KBM-7 (cell line): Measurements from ENCODE around the gene CAMSAP3.
"Not testable (repeated sequence)": the region's sequence is repeated elsewhere in the genome, so short reads cannot be mapped to it uniquely, and the experiment has no call there.

Source experiments
- DNase-seq: peaks from one replicate; pipeline ENCODE4 v3.0.0-alpha.2; 2015
- in situ Hi-C: fragments of 300-500 bp; cut with MboI; formaldehyde crosslinking; loops from 2 replicates; pipeline ENCODE4 v1.14.3; 2020; ENCODE audit warnings: low sequenced_read_pairs, low pct_unique_long_range_greater_than_20kb, mixed read lengths

The CAMSAP3 gene

GRCh38 chr19:7643629-7644549, 48.2 kb downstream of the CAMSAP3 start:
- in situ Hi-C loops, DNase-seq: not testable (repeated sequence)

- DNase-seq = no peak
- in situ Hi-C loops = no loop called here
These were observed 48.9 kb downstream of the CAMSAP3 start for GRCh38 chr19:7644550-7644877.

GRCh38 chr19:7645163-7645562, 49.5 kb downstream of the CAMSAP3 start:
- DNase-seq = no peak
- in situ Hi-C loops = no loop called here

- in situ Hi-C loops = no loop called here
- DNase-seq = peak; percentile 28
These were observed 50.2 kb downstream of the CAMSAP3 start for GRCh38 chr19:7645656-7646425.

DNA sequence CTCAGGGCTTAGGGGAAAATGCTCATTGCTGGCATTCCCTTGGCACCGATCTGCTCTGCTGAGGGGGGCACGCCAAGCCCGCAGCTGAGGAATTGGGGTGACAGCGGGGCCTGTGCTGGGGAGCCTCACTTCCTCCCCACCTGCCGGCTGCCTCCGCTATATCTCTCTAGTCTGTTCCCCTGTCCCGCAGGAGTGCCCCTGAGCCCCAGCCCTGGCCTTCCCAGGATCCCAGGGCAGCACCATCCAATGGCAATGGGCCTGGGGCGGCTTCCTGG, 50.7 kb downstream of the CAMSAP3 start:
- DNase-seq = no peak
- in situ Hi-C loops = no loop called here

DNA sequence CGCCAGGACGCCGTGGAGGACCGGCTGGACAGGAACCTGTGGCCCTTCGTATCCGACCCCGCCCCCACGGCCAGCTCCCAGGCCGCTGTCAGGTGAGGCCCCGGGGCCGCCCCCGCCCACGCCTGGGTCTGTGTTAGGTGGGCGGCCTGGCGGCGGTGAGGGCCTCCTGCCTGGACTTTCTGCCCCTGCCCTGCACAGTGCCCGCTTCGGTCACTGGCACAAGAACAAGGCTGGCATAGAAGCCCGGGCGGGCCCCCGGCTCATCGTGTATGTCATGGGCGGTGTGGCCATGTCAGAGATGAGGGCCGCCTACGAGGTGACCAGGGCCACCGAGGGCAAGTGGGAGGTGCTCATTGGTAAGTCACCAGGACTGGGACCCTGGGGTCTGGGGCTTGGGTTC, 51.5 kb downstream of the CAMSAP3 start:
- DNase-seq = no peak
- in situ Hi-C loops = no loop called here

DNA sequence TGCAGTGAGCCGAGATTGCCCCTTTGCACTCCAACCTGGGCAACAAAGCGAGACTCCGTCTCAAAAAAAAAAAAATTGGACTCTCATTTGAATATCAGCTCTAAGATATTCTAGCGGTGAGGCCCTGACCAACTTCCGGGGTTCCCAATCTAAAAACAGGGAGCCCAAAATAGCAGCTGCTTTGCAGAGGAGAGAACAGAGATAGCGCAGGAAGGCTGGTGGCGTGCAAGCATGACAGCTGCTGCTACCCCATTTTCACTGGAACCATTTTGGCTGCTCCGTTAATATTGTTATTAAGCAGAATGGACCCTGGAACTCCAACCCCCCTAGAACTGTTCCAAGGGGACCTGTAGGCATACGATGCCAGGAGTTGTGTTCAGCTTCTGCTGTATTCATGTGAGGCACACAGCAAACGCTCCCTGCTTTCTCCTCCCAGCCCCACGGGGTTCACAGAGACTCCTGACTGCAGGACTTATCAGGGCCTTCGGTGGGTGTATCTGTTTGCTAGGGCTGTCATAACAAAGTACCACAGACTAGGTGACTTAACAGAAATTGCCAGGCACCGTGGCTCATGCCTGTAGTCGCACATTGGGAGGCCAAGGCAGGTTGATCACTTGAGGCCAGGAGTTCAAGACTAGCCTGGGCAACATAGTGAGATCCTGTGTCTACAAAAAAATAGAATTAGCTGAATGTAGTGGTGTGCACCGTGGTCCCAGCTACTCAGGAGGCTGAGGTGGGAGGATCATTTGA, 52.8 kb downstream of the CAMSAP3 start:
- no peak for DNase-seq
- in situ Hi-C loops = no loop called here

GRCh38 chr19:7650148-7650547, 54.5 kb downstream of the CAMSAP3 start:
- in situ Hi-C loops = no loop called here
- DNase-seq = no peak

DNA sequence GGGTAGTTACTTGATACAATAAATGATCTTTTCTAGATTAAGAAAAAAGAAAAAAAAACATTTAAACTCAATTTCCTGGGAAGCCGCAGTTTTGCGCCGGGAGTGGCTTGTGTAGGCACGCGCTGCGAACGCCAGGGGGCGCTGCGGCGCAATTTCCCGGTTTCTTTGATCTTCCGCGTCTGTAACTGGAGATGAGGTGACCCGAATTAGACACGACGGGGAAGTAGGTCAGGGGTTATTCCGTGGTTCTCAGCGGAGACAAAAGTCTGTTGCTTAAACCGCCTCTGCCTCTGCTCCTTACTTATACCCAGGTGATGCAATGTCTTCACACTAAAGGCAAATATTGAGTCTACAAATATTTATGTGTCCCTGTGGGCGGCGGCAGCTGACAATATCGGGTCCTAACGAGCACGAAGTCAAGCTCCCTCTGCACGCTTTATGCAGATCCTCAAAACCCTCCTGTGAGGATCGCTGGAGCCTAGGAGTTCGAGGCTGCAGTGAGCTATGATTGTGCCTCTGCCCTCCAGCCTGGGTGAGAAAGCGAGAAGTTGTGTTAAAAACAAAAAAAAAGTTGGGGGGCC, 56.5 kb downstream of the CAMSAP3 start:
- peak; percentile 89 for DNase-seq
- in situ Hi-C loops = no loop called here

DNA sequence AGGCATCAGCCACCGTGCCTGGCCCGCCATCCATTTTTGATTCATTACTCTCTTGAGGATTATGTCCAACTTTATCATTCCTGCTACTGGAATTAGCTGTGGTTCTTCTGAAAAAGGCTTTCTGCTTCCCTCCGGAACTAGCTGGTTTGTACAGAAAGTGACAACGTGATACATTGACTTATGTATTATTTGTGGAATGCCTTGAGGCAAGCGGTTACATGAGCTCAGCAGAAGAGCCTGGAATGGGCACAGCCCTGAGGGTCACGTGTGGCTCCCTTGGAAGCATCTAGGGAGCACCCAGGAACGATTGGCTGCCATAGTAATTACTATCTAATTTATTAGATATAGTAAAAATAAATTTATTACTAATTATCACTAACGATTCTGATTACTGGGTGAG, 58.7 kb downstream of the CAMSAP3 start:
- in situ Hi-C loops = no loop called here
- DNase-seq = no peak

GRCh38 chr19:7655581-7655980, 59.9 kb downstream of the CAMSAP3 start:
- DNase-seq = no peak
- in situ Hi-C loops = no loop called here

DNA sequence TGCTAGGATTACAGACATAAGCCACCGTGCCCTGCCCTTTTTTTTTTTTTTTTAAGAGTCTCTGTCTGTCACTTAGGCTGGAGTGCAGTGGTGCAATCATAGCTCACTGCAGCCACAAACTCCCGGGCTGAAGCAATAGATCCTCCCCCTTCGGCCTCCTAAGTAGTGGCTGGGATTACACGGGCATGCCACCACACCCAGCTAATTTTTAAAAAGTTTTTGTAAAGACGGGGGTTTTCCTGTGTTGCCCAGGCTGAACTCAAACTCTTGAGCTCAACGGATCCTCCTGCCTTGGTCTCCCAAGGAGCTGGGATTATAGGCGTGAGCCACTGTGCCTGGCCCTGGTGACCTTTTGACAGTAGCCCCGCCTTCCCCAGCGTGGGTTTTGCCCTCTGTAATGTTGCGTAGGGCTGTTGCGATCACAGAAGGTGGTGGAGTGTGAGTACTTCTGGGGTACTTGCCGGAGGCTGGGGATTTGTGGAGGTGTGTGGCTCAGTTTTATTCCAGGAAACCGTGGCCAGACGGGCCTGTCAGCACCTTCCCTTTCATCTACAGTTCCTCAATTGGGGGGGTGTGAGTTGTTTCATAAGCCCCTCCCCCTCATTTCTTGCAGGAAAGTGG, 61.6 kb downstream of the CAMSAP3 start:
- DNase-seq = peak; percentile 78
- in situ Hi-C loops = no loop called here

DNA sequence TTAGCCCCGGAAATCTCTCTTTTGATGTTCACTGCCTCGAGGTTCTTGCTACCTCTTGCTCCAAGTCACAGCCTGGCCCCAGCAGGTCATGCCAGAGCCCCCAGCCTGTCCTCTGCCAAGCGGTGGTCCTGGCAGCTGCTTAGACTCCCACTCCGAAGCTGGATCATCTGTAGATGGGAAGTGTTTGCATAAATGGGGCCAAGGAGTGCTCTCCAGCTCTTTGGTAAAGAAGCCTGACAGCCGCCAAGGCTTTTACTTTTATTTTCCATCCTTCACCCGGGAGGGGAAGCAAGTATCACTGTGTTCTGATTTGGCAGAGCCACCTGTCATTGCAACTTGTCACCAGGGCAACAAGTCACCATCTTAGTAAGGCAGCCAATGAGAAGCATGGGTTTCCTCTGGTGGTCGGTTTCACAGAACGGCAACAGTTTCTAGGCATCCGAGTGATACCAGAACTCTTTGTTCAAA, 62.6 kb downstream of the CAMSAP3 start:
- in situ Hi-C loops = no loop called here
- no peak for DNase-seq

DNA sequence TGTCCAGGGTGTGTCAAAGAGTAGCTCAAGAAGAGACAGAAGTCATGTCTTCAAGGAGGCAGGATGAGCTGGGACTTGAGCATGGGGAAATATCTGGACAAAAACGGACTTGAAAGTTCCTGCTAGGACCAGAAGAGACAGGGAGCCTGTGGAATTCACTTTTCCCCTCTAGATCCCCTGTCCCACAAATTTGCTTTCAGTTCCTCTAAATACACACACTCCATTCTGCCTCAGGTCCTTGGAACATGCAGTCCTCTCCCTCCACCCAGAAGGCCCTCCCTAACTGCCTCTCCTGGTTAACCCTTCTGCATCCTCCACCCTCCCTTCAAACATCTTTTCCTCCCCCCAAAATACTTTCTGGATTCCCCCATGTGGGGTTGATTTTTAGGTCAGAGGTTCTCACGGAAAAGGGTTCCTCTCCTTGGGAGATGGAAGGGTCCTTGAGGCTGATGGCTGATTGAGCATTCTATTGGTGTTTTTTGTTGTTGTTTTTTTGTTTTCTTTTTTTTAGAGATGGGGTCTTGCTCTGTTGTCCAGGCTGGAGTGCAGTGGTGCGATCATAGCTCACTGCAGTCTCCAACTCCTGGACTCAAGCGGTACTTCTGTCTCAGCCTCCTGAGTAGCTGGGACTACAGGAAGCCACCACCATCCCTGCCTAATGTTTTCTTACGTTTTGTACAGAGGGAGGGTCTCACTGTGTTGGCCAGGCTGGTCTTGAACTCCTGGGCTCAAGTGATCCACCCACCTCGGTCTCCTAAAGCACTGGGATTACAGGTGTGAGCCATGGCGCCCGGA, 66.3 kb downstream of the CAMSAP3 start:
- DNase-seq = no peak
- in situ Hi-C loops = no loop called here

DNA sequence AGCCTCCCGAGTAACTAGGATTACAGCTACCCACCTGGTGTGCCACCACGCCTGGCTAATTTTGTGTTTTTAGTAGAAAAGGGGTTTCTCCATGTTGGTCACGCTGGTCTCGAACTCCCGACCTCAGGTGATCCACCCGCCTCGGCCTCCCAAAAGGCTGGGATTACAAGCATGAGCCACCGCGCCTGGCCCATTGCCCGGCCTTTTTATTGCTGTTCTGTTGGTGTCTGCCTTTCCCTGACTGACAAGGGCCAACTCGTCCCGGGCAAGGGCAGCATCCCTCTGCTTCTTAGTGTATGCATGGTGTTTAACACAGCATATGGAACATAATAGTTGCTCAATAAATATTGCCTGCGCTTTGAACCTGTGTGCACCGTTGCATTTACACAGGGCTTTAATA, 67.0 kb downstream of the CAMSAP3 start:
- DNase-seq = no peak
- in situ Hi-C loops = no loop called here

GRCh38 chr19:7663706-7664105, 68.0 kb downstream of the CAMSAP3 start:
- no peak for DNase-seq
- in situ Hi-C loops = no loop called here

DNA sequence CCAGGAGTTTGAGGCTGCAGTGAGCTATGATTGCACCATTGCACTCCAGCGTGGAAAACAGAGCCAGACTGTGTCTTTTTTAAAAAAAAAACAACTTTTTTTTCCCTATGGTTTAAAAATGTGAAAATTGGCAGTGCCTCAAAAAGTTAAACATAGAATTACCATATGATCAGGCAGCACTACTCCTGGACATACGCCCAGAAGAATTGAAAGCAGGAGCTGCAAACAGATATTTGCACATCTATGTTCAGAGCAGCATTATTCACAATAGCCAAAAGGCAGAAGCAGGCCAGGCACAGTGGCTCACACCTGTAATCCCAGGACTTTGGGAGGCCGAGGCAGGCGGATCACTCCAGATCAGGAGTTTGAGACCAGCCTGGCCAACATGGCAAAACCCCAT, 69.4 kb downstream of the CAMSAP3 start:
- in situ Hi-C loops = no loop called here
- DNase-seq = no peak
